Natural killer cell (primary cell): ENCODE measurements around the gene GAS6. TPM values are rescaled to one million over a fixed set of nuclear protein-coding genes. Genes with fewer than 3 reads are reported as not detected.

Source experiments
- ATAC-seq, 3 donors: fragments of 150-1000 bp in 2 of 3; fragments of 200-7000 bp in 1 of 3; cut with Tn5 transposase; 1 replicate in 1 of 3; 2 replicates in 2 of 3; pipeline ENCODE4 v1.10.0; 2021; ENCODE audit warnings: mild to moderate bottlenecking in 2 of 3, moderate library complexity in 2 of 3
- DNase-seq, 2 donors: peaks; one replicate each; pipeline versions ENCODE4 v3.0.0 to v3.0.0-alpha.2; 2013 to 2021; ENCODE audit warnings: mixed read lengths in 1 of 2
- H3K27ac ChIP-seq: one replicate; pipeline ENCODE4 v1.5.1; 2013; ENCODE audit warnings: mild to moderate bottlenecking, low read length
- H3K27me3 ChIP-seq: one replicate; pipeline ENCODE4 v1.6.1; 2013; ENCODE audit warnings: low read length; ENCODE audit not compliant: control insufficient read depth, insufficient read depth
- H3K36me3 ChIP-seq: one replicate; pipeline ENCODE4 v1.6.1; 2013; ENCODE audit warnings: low read length; ENCODE audit not compliant: control insufficient read depth, insufficient read depth
- H3K4me1 ChIP-seq: one replicate; pipeline ENCODE4 v1.6.1; 2013; ENCODE audit warnings: low read length; ENCODE audit not compliant: control insufficient read depth, insufficient read depth
- H3K4me3 ChIP-seq: one replicate; pipeline ENCODE4 v1.5.1; 2013; ENCODE audit warnings: low read length
- H3K9me3 ChIP-seq: one replicate; pipeline ENCODE4 v1.6.1; 2013; ENCODE audit warnings: low read length; ENCODE audit not compliant: control insufficient read depth, insufficient read depth
- H3K27ac Mint-ChIP-seq, 2 donors: one replicate each; pipeline ENCODE4 v1.8.0; 2022; ENCODE audit warnings: mild to moderate bottlenecking in 2 of 2, mixed read lengths in 2 of 2, moderate library complexity in 1 of 2
- H3K27me3 Mint-ChIP-seq, 2 donors: one replicate each; pipeline ENCODE4 v1.8.0; 2022; ENCODE audit warnings: low read depth in 2 of 2, mixed read lengths in 2 of 2
- H3K36me3 Mint-ChIP-seq: one replicate; pipeline ENCODE4 v1.8.0; 2022; ENCODE audit warnings: mixed read lengths
- H3K4me1 Mint-ChIP-seq, 2 donors: one replicate each; pipeline ENCODE4 v1.8.0; 2022; ENCODE audit warnings: mixed read lengths in 2 of 2
- H3K4me3 Mint-ChIP-seq: one replicate; pipeline ENCODE4 v1.8.0; 2022; ENCODE audit warnings: mild to moderate bottlenecking, moderate library complexity, mixed read lengths
- H3K9me3 Mint-ChIP-seq, 2 donors: one replicate each; pipeline ENCODE4 v1.8.0; 2022; ENCODE audit warnings: mixed read lengths in 2 of 2
- CTCF ChIP-seq: fragments of 200-600 bp; IDR thresholded peaks from one replicate; pipeline ENCODE4 v1.8.0; 2022; ENCODE audit warnings: antibody characterized with exemption
- WGBS: methylation state at CpG from one replicate; pipeline ENCODE4 v1.1.7; 2013; ENCODE audit warnings: missing lambda C conversion rate; ENCODE audit not compliant: insufficient coverage; 5-methylcytosine and 5-hydroxymethylcytosine counted together
- intact Hi-C: fragments of 100-400 bp; cut with micrococcal nuclease; formaldehyde crosslinking; loops from one replicate; pipeline ENCODE4 v1.14.2; 2022
- total RNA-seq, 4 donors: library from RNA; stranded (reverse); fragments of 120-200 nt in 1 of 4; gene quantifications; one replicate each; pipeline versions ENCODE4 v1.2.3 to v1.2.4, GENCODE V29; 2013 to 2022

GAS6 gene
- total RNA-seq, 3 donors from 2014 or later (not counting 1 experiment from before 2014, with no cell fraction given) = 0.40 to 1.4 (median 0.41) TPM

GRCh38 chr13:113861433-113862030 is 2.3 kb downstream of the GAS6 start:
- peaks cover 20% of the 10 kb centered on the region for H3K4me1 ChIP-seq
- DNase-seq (no peak), ATAC-seq (no peak)
- no peaks in the 10 kb centered on the region for H3K36me3 ChIP-seq
- intact Hi-C loops = no loop called here
- no peaks in the 10 kb centered on the region for H3K36me3 Mint-ChIP-seq
- peaks cover 31 to 38% of the 10 kb centered on the region in 2 donors for H3K27me3 Mint-ChIP-seq
- no peak overlapping the region for H3K4me3 ChIP-seq
- H3K9me3 ChIP-seq = no peaks in the 10 kb centered on the region
- H3K9me3 Mint-ChIP-seq = no peaks in the 10 kb centered on the region
- peaks cover 5 to 16% of the 10 kb centered on the region in 2 donors for H3K4me1 Mint-ChIP-seq
- no peak overlapping the region for H3K27ac Mint-ChIP-seq
- TF ChIP-seq CTCF = no peak
- 82% methylated on average over 10 of the region's 12 CpGs for WGBS
- H3K4me3 Mint-ChIP-seq = peak overlapping the region; percentile 68
- H3K27me3 ChIP-seq = peaks cover 23% of the 10 kb centered on the region
- H3K27ac ChIP-seq = no peak overlapping the region

GRCh38 chr13:113860665-113861432 is 3.0 kb downstream of the GAS6 start:
- H3K36me3 ChIP-seq = no peaks in the 10 kb centered on the region
- no peak for TF ChIP-seq CTCF
- WGBS = 84% methylated on average over 15 of the region's 15 CpGs
- Mint-ChIP-seq H3K9me3 (no peaks in the 10 kb centered on the region), H3K36me3 (no peaks in the 10 kb centered on the region), H3K4me1 (peaks cover 5 to 19% of the 10 kb centered on the region in 2 donors), H3K27me3 (peaks cover 32 to 35% of the 10 kb centered on the region in 2 donors), H3K4me3 (no peak overlapping the region), H3K27ac (no peak overlapping the region)
- H3K9me3 ChIP-seq = no peaks in the 10 kb centered on the region
- no peak overlapping the region for H3K27ac ChIP-seq
- no peak overlapping the region for H3K4me3 ChIP-seq
- peaks cover 20% of the 10 kb centered on the region for H3K4me1 ChIP-seq
- ATAC-seq (no peak), DNase-seq (peak in 1 of 2 donors; percentile 12)
- H3K27me3 ChIP-seq = peaks cover 23% of the 10 kb centered on the region
- intact Hi-C loops = no loop called here

- no peak overlapping the region for H3K27ac Mint-ChIP-seq
- intact Hi-C loops = no loop called here
- no peak for ATAC-seq
- peaks cover 26 to 28% of the 10 kb centered on the region in 2 donors for H3K27me3 Mint-ChIP-seq
- H3K9me3 Mint-ChIP-seq = no peaks in the 10 kb centered on the region
- H3K9me3 ChIP-seq = no peaks in the 10 kb centered on the region
- no peak for TF ChIP-seq CTCF
- no peak overlapping the region for H3K27ac ChIP-seq
- DNase-seq = no peak
- peaks cover 5 to 19% of the 10 kb centered on the region in 2 donors for H3K4me1 Mint-ChIP-seq
- peaks cover 20% of the 10 kb centered on the region for H3K27me3 ChIP-seq
- no peak overlapping the region for H3K4me3 Mint-ChIP-seq
- WGBS = 89% methylated on average over 12 of the region's 12 CpGs
- H3K4me3 ChIP-seq = no peak overlapping the region
- peaks cover 20% of the 10 kb centered on the region for H3K4me1 ChIP-seq
- H3K36me3 ChIP-seq = no peaks in the 10 kb centered on the region
- no peaks in the 10 kb centered on the region for H3K36me3 Mint-ChIP-seq
Measured at GRCh38 chr13:113860051-113860664, 3.7 kb downstream of the GAS6 start.
